Transverse colon (tissue), 4 donors: Measurements from ENCODE around the gene TP73. TPM values are rescaled to one million over a fixed set of nuclear protein-coding genes. Genes with fewer than 3 reads are reported as not detected.

Source experiments
- DNase-seq: peaks from one replicate; pipeline ENCODE4 v3.0.0-alpha.2; 2019
- H3K27ac ChIP-seq, 4 donors: fragments of 200-600 bp; sonication (generic); 2 replicates each; pipeline ENCODE4 v1.5.1; 2016 to 2018; ENCODE audit warnings: inconsistent platforms in 4 of 4
- H3K27me3 ChIP-seq: fragments of 200-600 bp; sonication (generic); 2 replicates; pipeline ENCODE4 v1.5.1; 2017; ENCODE audit warnings: inconsistent platforms
- H3K36me3 ChIP-seq, 4 donors: fragments of 200-600 bp; sonication (generic); 2 replicates each; pipeline ENCODE4 v1.5.1; 2017 to 2019; ENCODE audit warnings: inconsistent platforms in 4 of 4
- H3K4me1 ChIP-seq, 4 donors: fragments of 200-600 bp; sonication (generic); 2 replicates each; pipeline ENCODE4 v1.5.1; 2017 to 2020; ENCODE audit warnings: inconsistent platforms in 4 of 4
- H3K4me3 ChIP-seq, 4 donors: fragments of 200-600 bp; sonication (generic); 1 replicate in 1 of 4; 2 replicates in 3 of 4; pipeline versions ENCODE4 v1.5.1 to v1.6.1; 2017 to 2019; ENCODE audit warnings: inconsistent platforms in 4 of 4
- H3K9me3 ChIP-seq, 2 donors: fragments of 200-600 bp; sonication (generic); 2 replicates each; pipeline ENCODE4 v1.5.1; 2017 to 2019; ENCODE audit warnings: inconsistent platforms in 2 of 2
- CTCF ChIP-seq, 5 experiments: fragments of 200-600 bp in 3 of 5; fragments of 450-650 bp in 2 of 5; sonication (generic) in 3 of 5; IDR thresholded peaks; 1 replicate in 2 of 5; 2 replicates in 3 of 5; pipeline ENCODE4 v1.5.1; 2016 to 2017; ENCODE audit warnings: antibody characterized with exemption in 5 of 5, inconsistent platforms in 3 of 5, mild to moderate bottlenecking in 2 of 5, moderate library complexity in 1 of 5
- EP300 ChIP-seq: sonication (generic); formaldehyde crosslinking; IDR thresholded peaks from one replicate; pipeline ENCODE4 v1.6.1; 2017; ENCODE audit warnings: antibody characterized with exemption, low read depth
- POLR2A ChIP-seq: fragments of 450-650 bp; IDR thresholded peaks from one replicate; pipeline ENCODE4 v1.6.1; 2016; ENCODE audit warnings: antibody characterized with exemption, mild to moderate bottlenecking, moderate library complexity
- POLR2AphosphoS5 ChIP-seq, 3 donors: sonication (generic); formaldehyde crosslinking; IDR thresholded peaks; one replicate each; pipeline ENCODE4 v1.6.1; 2016; ENCODE audit warnings: antibody characterized with exemption in 3 of 3
- WGBS, 2 donors: methylation state at CpG; one replicate each; pipeline ENCODE4 v1.1.5; 2018; ENCODE audit warnings: low coverage in 1 of 2; 5-methylcytosine and 5-hydroxymethylcytosine counted together
- in situ Hi-C, 4 donors: fragments of 200-750 bp; cut with MboI; loops; one replicate each; pipeline versions ENCODE4 v1.15.0 to v1.15.1; 2017; ENCODE audit warnings: low sequenced_read_pairs in 3 of 4, low pct_ligation_motif_present in 1 of 4, low pct_unique_long_range_greater_than_20kb in 1 of 4
- intact Hi-C: fragments of 100-400 bp; cut with DNase I; formaldehyde crosslinking; loops from one replicate; pipeline ENCODE4 v1.15.1; 2023; ENCODE audit warnings: low total_unique reads
- total RNA-seq, 4 donors: library from RNA; depleted of rRNA; stranded (reverse); fragments of >200 nt; gene quantifications; one replicate each; pipeline ENCODE4 v1.1.0, GENCODE V29; 2016

The TP73 gene
- total RNA-seq, 4 donors from 2014 or later: 0.20 to 0.32 TPM; not detected in 2

- 75% methylated on average over 6 of the region's 12 CpGs; no CpG with 5 or more reads in 1 of the 2 donors for WGBS, 2 donors
- H3K36me3 ChIP-seq: no peaks in the 10 kb centered on the region
- no peak for DNase-seq
- H3K4me3 ChIP-seq: no peak overlapping the region
- no peak overlapping the region for H3K27ac ChIP-seq
- no peaks in the 10 kb centered on the region for H3K4me1 ChIP-seq
- in situ Hi-C loops (no loop called here), intact Hi-C loops (no loop called here)
- TF ChIP-seq CTCF (IDR thresholded peaks at IDR 0.05) (no peak), POLR2AphosphoS5 (IDR thresholded peaks at IDR 0.05) (no peak), EP300 (no peak), POLR2A (no peak)
- H3K27me3 ChIP-seq: peaks cover 29% of the 10 kb centered on the region
- H3K9me3 ChIP-seq: no peaks in the 10 kb centered on the region
Measured at GRCh38 chr1:3687504-3687903, 35.2 kb downstream of the TP73 start.

- in situ Hi-C loops (no loop called here), intact Hi-C loops (no loop called here)
- TF ChIP-seq CTCF (IDR thresholded peaks at IDR 0.05) (no peak), EP300 (no peak), POLR2A (no peak), POLR2AphosphoS5 (IDR thresholded peaks at IDR 0.05) (no peak)
- H3K9me3 ChIP-seq: no peaks in the 10 kb centered on the region
- H3K27me3 ChIP-seq: peaks cover 27% of the 10 kb centered on the region
- WGBS, 2 donors: 63% methylated on average over 29 of the region's 29 CpGs; no CpG with 5 or more reads in 1 of the 2 donors
- no peak overlapping the region for H3K4me3 ChIP-seq
- no peaks in the 10 kb centered on the region for H3K36me3 ChIP-seq
- no peak overlapping the region for H3K27ac ChIP-seq
- H3K4me1 ChIP-seq: no peaks in the 10 kb centered on the region
- DNase-seq: no peak
Measured at GRCh38 chr1:3688356-3689137, 36.2 kb downstream of the TP73 start.

- no peak for DNase-seq
- H3K4me3 ChIP-seq: no peak overlapping the region
- no peaks in the 10 kb centered on the region for H3K9me3 ChIP-seq
- TF ChIP-seq EP300 (no peak), POLR2AphosphoS5 (IDR thresholded peaks at IDR 0.05) (no peak), CTCF (IDR thresholded peaks at IDR 0.05) (no peak), POLR2A (no peak)
- WGBS, 2 donors: 57% methylated on average over 19 of the region's 19 CpGs; no CpG with 5 or more reads in 1 of the 2 donors
- in situ Hi-C loops: no loop called here
- no peaks in the 10 kb centered on the region for H3K4me1 ChIP-seq
- H3K27me3 ChIP-seq: peaks cover 22% of the 10 kb centered on the region
- H3K36me3 ChIP-seq: no peaks in the 10 kb centered on the region
- intact Hi-C loops: no loop called here
- no peak overlapping the region for H3K27ac ChIP-seq
Measured at GRCh38 chr1:3689138-3689750, 36.9 kb downstream of the TP73 start.

- DNase-seq: no peak
- Histone ChIP-seq H3K27ac (no peak overlapping the region), H3K4me1 (peaks cover 0 to 2% (median 1%) of the 10 kb centered on the region in 4 donors), H3K36me3 (no peaks in the 10 kb centered on the region), H3K9me3 (no peaks in the 10 kb centered on the region), H3K4me3 (no peak overlapping the region), H3K27me3 (peaks cover 12% of the 10 kb centered on the region)
- intact Hi-C loops (no loop called here), in situ Hi-C loops (no loop called here)
- 93 to 94% methylated on average over 5 to 42 of the region's 50 CpGs for WGBS, 2 donors
- no peak for TF ChIP-seq POLR2AphosphoS5 (IDR thresholded peaks at IDR 0.05)
- TF ChIP-seq POLR2A: no peak
- TF ChIP-seq CTCF (IDR thresholded peaks at IDR 0.05): no peak
- TF ChIP-seq EP300: no peak
Measured at GRCh38 chr1:3690282-3691065, 38.2 kb downstream of the TP73 start.
